ENCODE measurements around the gene COL4A2.
"Not testable (repeated sequence)": the region's sequence is repeated elsewhere in the genome, so short reads cannot be mapped to it uniquely, and the experiment has no call there.

COL4A2 gene

DNA sequence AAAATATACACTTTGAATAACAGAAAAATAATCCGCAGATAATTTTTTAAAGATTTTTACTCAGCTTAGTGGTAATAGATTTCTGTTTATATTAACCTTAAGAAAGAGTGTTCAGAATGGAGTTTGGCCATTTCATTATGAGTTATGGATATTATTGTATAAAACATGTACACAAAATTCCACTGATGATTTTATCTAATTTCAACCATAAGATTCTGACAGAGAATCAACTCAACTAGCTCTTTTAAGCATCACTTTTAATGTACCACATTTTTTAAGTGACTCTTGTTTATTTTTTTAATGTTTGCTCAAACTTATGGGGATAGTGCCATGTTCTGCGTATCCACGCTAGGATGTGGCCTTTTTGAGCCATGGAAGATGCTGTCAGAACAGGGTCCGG, 75.7 kb downstream of the COL4A2 start:
- no peak for DNase-seq (ENCODE audit: low spot score)

DNA sequence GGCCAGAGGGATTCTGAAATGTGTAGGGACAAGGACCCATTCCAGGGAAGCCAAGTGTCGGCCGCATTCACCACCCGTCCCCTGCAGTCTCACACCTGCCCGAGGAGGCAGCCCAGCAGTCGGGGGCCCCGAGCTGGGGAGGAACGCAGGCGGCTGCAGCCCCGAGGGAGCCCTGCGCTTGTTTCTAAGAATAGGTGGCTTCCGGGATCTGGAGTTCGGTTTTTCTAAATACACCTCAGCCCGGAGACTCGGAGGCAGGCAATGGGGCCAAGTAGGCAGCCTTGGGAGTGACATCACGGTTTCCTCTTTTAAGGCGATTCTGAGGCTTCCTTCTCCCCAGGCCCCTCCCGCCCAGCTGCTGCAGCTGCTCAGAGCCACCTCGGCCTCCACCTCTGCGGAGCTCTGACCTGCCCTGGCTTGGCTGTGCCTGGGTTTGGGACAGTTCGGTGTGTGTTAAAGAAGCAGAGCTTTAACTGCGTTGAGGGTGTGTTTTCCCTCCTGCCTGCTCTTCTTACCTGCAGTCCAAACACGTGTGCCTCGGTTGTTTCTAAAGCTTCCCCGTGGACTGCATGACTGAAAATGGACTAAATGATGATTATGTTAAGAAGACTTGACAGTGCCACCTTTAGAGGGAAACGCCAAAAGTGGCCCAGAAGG, 80.5 kb downstream of the COL4A2 start:
- DNase-seq (ENCODE audit: low spot score) = no peak

DNA sequence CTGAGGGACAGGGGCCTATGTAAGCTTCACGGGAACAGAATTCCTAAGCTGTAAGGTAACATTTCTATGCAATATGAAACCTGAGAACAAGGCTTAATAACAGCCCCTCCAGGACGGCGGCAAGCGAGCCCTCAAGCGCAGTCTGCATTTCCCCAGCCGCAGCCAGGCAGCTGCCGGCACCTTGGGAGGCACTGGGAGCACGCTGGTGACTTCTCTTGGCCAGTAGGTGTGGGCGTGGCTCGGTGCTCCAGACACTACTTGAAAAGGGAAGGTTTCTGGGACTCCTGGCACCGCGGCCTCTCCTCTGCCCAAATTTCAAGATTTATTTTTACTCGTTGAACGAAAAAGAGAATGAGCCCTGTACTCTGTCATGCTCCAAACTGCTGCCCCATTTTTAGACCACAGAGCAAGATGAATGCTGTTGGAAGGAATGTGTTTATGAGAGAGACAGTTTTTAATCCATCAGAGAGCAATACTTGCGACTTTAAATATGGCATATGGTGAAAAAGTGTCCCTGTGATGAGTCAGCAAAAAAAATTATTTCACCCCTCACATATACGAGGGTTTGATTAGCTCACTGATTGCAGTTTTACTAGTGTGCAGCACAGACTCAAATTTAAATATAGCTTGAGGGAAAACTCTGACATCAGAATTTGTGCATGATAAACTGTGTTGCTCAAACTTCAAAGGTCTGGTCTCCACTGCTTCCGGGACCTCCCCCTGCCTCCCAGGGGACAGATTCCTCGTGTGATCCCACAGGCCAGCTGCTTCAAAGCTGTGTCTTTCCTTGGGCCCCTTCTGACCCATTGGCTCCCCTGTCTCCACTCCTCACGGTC, 81.2 kb downstream of the COL4A2 start:
- no peak for DNase-seq (ENCODE audit: low spot score)

DNA sequence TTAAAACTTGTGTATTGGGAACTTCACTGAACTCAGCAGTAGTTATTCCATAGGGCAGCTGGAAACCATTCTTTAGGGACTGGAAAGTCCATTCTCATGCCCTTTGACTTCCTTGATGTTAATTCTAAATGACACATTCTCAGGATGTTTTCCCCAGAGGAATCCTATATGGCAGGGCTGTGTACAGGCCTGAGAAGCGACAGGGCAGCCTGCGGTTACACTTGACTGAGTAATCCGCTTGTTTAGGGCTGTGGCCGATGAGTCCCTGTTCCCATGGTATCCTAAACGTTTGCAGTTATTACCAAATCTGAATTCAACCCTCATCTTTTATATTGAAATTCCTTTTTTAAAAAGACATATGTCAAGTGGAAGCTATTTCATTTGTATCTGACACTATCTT, 83.5 kb downstream of the COL4A2 start:
- DNase-seq (ENCODE audit: low spot score) = no peak

DNA sequence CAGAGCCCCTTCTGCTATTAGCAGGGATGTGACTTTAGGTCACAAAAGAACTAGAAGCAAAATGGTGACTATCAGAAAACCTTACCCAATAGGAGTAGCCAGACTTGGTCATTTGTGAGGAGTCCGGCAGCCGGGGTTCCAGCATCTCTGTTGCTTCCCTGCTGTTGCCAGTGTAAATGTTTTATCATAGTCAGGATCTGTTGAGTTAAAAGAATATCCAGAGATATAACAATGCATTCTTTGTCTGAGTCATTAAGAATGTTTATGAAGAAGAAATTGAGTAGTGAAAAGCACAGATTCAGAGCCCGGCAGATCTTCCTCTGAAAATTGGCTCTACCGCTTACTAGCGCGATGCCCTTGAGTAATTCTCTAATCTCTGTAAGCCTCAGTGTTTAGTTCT, 84.2 kb downstream of the COL4A2 start:
- no peak for DNase-seq (ENCODE audit: low spot score)

DNA sequence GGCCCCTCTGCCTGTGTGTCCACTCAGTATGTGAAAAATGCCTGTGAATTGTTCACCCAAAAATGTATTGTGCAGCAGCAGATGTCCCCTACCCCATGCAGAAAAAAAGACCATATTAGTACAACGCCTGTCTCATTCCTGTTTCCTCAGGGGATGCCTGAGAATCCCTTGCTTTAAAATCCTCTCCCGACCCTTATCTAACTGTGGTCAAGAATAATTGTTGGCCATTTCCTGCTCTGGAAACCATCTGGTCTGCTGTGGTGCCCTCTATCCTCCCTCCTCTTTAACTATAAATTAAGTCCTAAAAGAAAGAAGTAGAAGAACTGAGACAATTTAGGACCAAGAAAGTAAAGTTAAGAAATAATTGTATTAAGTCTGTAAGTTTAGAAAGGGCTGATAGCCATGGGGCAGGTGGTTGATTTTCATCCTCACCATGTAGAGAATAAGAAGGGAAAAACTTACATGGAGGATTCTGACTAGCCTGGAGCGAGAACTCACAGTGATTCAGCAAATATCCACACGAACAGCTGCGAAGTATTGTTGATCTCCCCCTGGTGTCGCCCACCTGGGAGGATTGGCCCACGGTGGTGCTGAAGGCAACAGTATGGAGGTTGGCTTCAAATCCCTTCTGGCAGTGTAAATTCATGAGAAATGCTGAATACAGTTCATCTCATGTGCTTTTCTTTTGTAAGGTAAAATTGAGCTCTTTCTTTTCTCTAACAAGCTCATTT, 85.6 kb downstream of the COL4A2 start:
- DNase-seq (ENCODE audit: low spot score) = no peak

DNA sequence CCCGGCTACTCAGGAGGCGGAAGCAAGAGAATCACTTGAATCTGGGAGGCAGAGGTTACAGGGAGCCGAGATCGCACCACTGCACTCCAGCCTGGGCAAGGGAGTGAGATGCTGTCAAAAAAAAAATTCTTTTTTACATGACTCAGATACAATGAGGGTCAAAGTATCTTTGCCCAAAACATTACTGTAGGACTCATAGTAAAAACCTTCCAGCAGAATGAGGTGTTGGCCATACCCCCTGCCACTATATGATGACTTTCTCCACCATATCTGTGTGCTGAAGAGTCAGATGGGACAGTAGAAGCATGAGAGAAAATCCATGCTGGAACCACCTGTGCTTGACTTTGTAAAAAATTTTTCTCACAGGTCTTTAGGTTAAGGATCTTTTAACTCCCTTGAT, 86.7 kb downstream of the COL4A2 start:
- no peak for DNase-seq (ENCODE audit: low spot score)

DNA sequence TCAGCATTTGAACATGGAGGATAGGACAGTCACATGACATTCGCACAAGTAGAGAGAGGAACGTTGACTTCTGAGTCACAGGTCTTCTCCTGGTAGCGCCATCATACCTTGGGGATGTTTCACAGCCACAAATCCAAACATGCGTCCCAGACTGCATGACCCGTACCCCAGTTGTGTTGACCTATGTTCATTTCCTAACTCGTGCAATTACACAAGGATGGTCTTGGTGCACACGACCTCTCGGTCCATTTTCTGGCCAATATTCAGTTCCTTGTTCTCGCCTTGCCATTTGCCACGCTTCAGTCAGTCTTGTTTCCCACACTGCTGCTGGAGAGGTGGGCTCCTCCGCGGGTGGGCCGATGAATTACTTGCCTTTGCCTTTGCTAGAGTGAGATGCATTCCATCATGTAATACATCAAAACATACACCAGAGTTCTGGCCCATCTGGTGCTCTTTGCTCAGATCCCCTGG, 87.3 kb downstream of the COL4A2 start:
- no peak for DNase-seq (ENCODE audit: low spot score)

DNA sequence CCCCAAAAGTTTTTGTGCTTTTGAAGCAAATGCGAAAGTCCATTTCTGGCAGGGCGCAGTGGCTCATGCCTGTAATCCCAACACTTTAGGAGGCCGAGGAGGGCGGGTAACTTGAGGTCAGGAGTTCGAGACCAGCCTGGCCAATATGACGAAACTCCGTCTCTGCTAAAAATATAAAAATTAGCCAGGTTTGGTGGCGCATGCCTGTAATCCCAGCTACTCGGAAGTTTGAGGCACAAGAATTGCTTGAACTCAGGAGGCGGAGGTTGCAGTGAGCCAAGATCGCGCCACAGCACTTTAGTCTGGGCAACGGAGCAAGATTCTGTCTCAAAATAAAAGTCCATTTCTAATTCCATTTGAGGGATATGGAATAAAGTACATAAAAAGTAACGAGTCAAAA, 88.5 kb downstream of the COL4A2 start:
- not testable (repeated sequence) for DNase-seq (ENCODE audit: low spot score)

DNA sequence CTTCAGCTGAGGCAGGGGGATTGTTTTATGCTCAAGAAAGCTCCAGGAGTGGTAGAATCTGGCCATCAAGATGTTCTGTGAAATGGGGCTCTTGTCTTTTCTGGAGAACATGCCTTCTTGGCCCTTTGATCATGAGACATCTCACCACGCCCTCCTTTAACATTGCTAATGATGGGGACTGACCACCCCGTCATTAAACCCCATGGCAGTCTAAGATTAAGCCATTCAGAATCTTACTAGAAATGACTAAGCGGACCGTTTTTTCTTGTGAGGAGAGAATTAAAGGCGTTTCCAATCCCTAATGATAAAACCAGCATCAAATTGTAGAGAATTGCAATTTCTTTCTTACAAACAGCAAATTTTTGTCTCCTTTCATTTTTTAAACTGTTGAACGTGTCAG, 89.4 kb downstream of the COL4A2 start:
- DNase-seq (ENCODE audit: low spot score) = no peak

DNA sequence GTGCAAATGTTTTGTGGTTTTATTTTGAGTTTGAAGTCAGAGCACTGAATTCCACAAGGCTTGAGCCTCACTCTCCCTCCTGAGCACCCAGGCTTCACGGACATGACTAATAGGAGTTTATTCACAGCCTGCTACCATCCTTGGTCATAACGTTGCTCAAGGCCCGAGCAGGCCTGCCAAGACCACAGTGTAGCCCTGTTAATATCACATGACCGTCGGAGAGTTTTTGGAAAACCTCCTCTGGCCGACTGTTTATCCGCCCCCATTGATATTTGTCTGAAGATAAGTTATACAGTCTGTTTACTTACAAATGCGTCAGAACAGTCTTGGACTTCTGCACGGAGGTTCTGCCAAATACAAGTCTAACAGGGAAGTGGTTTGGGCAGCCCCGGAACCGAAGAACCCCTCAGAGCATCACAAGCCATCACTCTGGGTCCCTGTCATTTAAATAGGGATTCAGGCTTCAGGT, 89.9 kb downstream of the COL4A2 start:
- no peak for DNase-seq (ENCODE audit: low spot score)

DNA sequence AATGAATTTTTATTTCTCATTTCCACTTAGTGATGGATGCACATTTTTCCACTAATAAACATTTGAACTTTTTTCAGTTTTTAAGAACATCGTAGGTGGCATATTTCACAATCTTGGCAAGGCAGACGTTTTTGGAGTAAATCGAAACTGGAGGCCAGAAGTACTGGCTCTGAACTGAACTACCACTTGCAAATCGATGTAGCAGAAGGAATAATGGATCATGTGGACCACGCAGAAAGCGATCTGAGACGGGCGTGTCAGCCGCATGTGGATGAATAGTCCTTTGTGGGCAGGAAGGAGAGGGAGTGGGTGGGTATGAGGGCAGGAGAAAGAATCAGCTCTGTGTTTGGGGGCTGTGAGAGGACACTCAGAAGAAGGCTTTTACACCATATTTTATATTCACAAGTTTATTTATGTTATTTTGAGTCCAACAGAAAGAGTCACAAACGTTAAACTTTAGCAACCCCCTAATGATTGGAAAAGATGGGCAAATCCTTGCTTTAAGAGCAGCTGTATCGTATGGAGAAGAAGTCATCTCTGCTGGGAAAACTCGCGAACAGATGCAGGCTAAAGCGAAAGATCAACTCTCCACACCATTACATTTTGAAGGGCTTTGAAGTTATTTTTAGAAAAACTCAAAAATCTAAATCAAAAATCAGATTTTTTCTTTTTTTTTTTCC, 90.5 kb downstream of the COL4A2 start:
- no peak for DNase-seq (ENCODE audit: low spot score)

DNA sequence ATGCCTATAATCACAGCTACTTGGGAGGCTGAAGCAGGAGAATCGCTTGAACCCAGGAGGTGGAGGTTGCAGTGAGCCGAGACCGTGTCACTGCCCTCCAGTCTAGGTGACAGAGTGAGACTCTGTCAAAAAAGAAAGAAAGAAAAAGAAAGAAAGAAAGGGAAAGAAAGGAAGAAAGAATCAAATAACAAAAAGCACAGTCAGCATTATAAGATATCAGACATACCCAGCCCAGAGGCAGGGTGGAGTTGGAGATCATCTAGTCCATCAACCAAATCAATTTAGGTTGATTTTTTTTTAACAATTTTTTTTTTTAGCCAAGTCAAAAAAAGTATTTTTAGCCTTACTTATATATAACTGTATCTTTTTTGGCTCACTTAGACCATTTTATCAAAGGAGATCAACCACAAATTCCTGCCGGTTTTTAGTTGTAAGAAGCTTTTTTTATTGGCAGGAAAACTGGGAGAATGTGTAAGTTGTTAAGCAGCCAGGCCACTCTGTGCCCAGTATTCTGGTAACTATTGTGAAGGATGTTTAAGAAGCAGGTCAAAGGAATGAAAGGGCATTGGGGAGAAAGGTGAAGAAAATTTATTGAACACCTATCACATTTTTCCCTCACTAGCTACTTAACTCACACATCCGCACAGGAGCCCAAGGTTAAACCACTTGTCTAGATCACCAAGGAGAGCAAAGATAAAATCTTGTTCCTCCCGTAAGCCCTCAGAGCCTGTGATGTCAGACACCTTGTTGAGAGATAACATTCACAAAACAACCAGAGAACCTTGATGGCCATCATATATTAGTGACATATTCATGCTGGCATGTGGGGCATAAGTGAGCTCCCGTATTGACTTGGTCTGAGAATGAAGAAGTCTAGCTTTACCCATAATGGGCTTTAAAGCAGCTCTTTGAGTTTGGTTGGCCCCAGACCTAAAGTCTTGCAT, 91.8 kb downstream of the COL4A2 start:
- no peak for DNase-seq (ENCODE audit: low spot score)

DNA sequence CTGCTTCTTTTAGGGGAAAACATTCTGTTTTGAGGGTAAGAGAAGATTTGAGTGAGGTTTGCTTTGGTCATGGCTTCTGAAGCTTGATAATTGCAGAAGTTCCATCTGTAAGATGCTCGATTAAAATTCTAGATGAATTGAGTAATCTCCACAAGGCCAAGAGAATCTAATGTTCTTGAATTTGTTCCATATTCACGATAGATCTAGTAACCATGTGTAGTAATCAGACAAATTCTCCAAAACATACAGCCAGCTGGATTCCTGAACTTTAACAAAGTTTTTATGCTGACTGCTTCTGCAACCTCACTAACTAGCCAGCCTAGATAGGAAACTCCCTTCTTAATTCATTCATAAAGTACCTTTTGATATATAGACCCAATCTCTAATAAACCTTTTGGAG, 92.7 kb downstream of the COL4A2 start:
- no peak for DNase-seq (ENCODE audit: low spot score)

DNA sequence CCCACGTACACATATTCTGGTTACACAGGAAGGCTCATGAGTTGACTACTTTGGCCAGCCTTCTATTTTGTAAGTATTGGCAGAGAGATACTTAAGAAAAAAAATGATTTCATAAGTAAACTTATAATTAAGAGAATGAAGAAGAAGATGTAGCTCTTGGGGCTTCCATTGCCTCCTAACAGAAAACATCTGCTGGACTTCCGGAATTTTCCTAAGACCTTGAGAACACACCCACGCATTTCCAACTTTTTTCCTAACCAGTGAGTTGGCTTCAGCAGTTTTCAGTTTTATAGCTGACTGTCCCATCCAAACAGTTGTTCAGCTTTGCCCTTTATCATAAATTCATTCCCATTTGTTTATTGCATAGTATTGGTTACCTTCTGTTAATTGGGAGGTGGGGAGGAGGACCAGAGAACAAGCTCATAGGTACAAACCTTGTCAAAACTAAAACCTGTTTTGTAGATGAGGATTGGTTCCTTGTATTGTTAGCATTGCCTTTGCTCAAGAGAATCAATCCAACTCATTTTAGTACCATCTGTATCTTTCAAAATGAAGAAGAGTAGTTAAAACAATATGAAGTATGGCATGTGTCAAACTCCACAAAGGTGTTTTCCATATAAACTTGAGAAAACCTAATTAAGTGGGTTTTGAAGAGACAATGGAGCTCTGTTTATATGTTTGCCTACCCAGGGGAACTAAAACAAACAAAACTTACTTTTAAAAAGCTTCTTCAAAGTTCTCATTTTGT, 93.9 kb downstream of the COL4A2 start:
- no peak for DNase-seq (ENCODE audit: low spot score)

DNA sequence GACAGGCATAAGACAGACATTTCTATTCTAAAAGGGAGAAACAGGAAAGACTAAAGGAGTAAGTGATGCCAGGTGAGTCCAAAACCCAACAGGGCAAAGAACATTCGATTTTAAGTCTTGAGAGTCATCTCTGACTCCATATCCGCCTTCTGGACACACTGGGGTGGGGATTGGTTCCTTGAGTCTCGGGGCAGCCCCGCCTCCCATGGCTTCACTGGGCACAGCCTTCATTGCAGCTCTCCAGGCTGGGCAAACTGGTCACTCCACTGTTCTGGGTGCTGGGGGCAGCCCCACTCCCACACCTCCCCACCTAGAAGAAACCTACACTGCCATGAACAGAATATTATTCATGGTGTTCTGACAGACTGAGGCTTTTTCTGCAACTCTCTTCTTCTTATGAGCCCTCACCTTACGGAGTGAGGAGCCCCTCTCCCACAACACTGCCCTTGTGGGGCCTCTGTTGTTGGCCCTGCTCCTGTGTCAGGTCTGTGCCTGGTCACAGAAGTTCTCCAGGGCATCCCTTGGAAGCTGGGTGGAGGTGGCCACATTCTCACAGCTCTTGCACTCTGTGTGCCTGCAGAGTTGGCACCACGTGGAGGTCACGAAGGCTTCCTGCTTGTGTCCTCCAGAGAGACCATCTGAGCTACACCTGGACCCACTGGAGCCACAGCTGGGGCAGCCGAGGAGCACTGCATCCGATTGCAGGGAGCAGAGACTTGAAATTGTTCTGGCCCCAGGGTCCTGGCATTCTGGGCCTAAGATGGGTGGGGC, 95.4 kb downstream of the COL4A2 start:
- DNase-seq (ENCODE audit: low spot score) = no peak

DNA sequence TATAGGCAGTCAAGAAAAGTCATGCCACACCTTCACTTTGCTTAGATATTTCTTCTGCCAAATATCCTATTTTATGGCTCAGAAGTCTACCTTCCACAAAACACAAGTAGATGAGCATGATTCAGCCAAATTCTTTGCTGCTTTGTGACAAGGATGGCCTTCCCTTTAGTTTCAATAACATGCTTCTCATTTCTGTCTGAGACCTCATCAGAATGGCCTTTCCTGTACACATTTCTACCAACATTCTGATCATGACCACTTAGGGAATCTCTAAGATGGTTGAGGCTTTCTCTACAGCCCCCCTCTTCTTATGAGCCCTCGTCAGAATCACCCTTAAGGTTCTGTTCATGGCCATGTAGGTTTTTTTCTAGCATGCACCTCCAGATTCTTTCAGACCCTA, 96.2 kb downstream of the COL4A2 start:
- no peak for DNase-seq (ENCODE audit: low spot score)

DNA sequence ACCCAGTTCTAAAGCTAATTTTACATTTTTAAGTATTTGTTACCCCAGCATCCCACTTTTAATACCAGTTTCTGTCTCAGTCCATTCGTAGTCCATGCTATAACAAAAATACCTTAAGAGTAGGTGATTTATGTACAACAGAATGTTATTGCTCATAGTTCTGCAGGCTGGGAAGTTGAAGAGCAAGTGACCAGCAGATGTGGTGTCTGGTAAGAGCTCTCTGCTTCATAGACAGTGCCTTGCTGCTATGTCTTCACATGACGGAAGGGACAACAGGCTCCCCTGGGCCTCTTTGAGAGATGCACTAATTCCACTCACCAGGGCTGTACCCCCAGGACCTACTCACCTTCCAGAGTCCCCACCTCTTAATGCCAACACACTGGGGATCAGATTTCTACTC, 96.6 kb downstream of the COL4A2 start:
- no peak for DNase-seq (ENCODE audit: low spot score)

DNA sequence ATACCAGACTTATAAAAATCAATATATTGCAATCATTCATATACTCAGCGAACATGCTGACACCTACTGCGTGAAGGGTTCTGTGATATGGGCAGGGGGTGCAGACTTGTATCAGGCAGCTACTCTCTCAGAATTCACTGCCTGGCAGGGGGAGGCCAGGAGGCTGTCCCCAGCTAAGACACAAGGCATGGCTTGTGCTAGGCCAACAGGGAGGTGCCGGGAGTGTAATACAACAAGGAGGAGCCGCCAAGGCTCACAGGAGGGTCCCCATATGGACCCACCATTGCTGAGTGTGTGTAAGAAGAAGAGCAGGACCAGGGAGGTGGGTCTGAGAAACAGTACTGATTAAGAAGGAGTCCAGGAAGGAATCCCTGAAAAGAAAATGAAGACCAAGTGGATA, 97.2 kb downstream of the COL4A2 start:
- no peak for DNase-seq (ENCODE audit: low spot score)

Measured in HuH-7 (cell line).